H1 (cell line): ENCODE measurements around the gene DNTT. TPM values are rescaled to one million over a fixed set of nuclear protein-coding genes. Genes with fewer than 3 reads are reported as not detected.

Experiments
- ASH2L ChIP-seq: fragments of 200-600, 300-600 bp; sonication (generic); IDR thresholded peaks from one replicate; pipeline ENCODE4 v1.7.1; 2017; ENCODE audit warnings: low read length
- BRCA1 ChIP-seq: IDR thresholded peaks from 2 replicates; pipeline ENCODE4 v1.6.1; 2012; ENCODE audit warnings: low read depth, low read length, improper control_type of control experiment
- RAD21 ChIP-seq, 2 experiments: IDR thresholded peaks in 1 of 2; conservative IDR thresholded peaks in 1 of 2; 2 replicates each; pipeline ENCODE4 v1.6.1; 2011; ENCODE audit warnings: low read depth in 2 of 2, low read length in 2 of 2, improper control_type of control experiment in 1 of 2, inconsistent platforms in 1 of 2, mild to moderate bottlenecking in 1 of 2, moderate library complexity in 1 of 2
- SIRT6 ChIP-seq: IDR thresholded peaks from one replicate; pipeline ENCODE4 v1.7.1; 2012; ENCODE audit warnings: low read length, inconsistent platforms
- SP4 ChIP-seq: IDR thresholded peaks from 2 replicates; pipeline ENCODE4 v1.6.1; 2012; ENCODE audit warnings: low read length, inconsistent platforms
- polyA plus RNA-seq, 7 experiments: library from polyadenylated mRNA; depleted of rRNA in 3 of 7; stranded (reverse) in 5 of 7; unstranded in 2 of 7; fragments of >200 nt in 5 of 7; fragments of 200-250 nt in 2 of 7; gene quantifications; 1 replicate in 5 of 7; 2 replicates in 1 of 7; 4 replicates in 1 of 7; pipeline versions ENCODE4 v1.2.1 to v1.2.3, GENCODE V29; 2011 to 2013; ENCODE audit warnings: missing spikeins in 2 of 7, mixed read lengths in 2 of 7
- total RNA-seq: library from RNA; stranded (reverse); fragmentation: NEBNext Ultra II Directional; extraction: Animal tissue kit (Norgen Biotek cat#: 25700); gene quantifications from 2 replicates; pipeline ENCODE4 v1.2.1, GENCODE V29; 2021

The DNTT gene
- total and polyA plus RNA-seq, 2 of the 8 experiments (the other 6 are each of a cell fraction or from before 2014, with no cell fraction given), result not detected

GRCh38 chr10:96292971-96293920 lies 11.0 kb upstream of the DNTT start (continued):
- TF ChIP-seq BRCA1, result no peak
- TF ChIP-seq RAD21 (IDR thresholded peaks at IDR 0.05 in 1 of 2, conservative IDR thresholded peaks at IDR 0.05 in 1 of 2; ENCODE audit: low read depth in 2 of 2, low read length in 2 of 2), result peak; percentile 68 to 82
- no peak for TF ChIP-seq ASH2L
- TF ChIP-seq SIRT6, result no peak
- TF ChIP-seq SP4, result no peak
